H1 (cell line): ENCODE results near the gene ALOX15B. TPM values are rescaled to one million over a fixed set of nuclear protein-coding genes. Genes with fewer than 3 reads are reported as not detected.

Experiments
- CTCF ChIA-PET: fragments of 300-600 bp; sonication (Branson Sonifier 250); formaldehyde crosslinking; loops from one replicate; lab custom pipeline; 2021; ENCODE audit not compliant: partially characterized antibody; lab: Charles Lee
- POLR2A ChIA-PET: fragments of 300-600 bp; sonication (Branson Sonifier 250); formaldehyde crosslinking; loops from one replicate; lab custom pipeline; 2021; ENCODE audit warnings: inconsistent platforms; ENCODE audit not compliant: partially characterized antibody; lab: Charles Lee
- DNase-seq, 2 experiments: peaks; one replicate each; pipeline versions ENCODE4 v3.0.0 to v3.0.0-alpha.2; 2010 to 2022; ENCODE audit warnings: low spot score in 2 of 2, low read depth in 1 of 2, mixed read lengths in 1 of 2
- FAIRE-seq: peaks from 2 replicates; lab custom pipeline; 2011; peaks lifted over from hg19 to GRCh38; lab: Jason Lieb, UNC
- H2AFZ ChIP-seq: 2 replicates; pipeline ENCODE4 v1.8.1; 2012; ENCODE audit warnings: low read length, inconsistent platforms
- H2AK5ac ChIP-seq: 2 replicates; pipeline ENCODE4 v1.6.1; 2013; ENCODE audit warnings: low read depth, low read length
- H2BK120ac ChIP-seq: replicated peaks from 2 replicates; pipeline ENCODE3; 2013; ENCODE audit warnings: low read depth, low read length, inconsistent platforms
- H2BK12ac ChIP-seq: 2 replicates; pipeline ENCODE4 v1.6.1; 2013; ENCODE audit warnings: low read depth, low read length
- H2BK15ac ChIP-seq: 2 replicates; pipeline ENCODE4 v1.6.1; 2013; ENCODE audit warnings: low read length
- H2BK20ac ChIP-seq: 2 replicates; pipeline ENCODE4 v1.6.1; 2013; ENCODE audit warnings: low read length
- H2BK5ac ChIP-seq: 2 replicates; pipeline ENCODE4 v1.6.1; 2013; ENCODE audit warnings: low read depth, low read length
- H3K14ac ChIP-seq: 2 replicates; pipeline ENCODE4 v1.6.1; 2013; ENCODE audit warnings: inconsistent platforms; ENCODE audit not compliant: insufficient read length
- H3K18ac ChIP-seq: 2 replicates; pipeline ENCODE4 v1.6.1; 2013; ENCODE audit warnings: low read length; ENCODE audit errors: extremely low read depth
- H3K23ac ChIP-seq: 2 replicates; pipeline ENCODE4 v1.6.1; 2013; ENCODE audit warnings: inconsistent platforms; ENCODE audit not compliant: insufficient read length
- H3K23me2 ChIP-seq: 2 replicates; pipeline ENCODE4 v1.6.1; 2013; ENCODE audit warnings: low read depth, low read length
- H3K27ac ChIP-seq: 2 replicates; pipeline ENCODE4 v1.6.1; 2011; ENCODE audit warnings: low read depth, low read length, inconsistent platforms
- H3K27me3 ChIP-seq, 4 experiments: replicated peaks in 1 of 4; 1 replicate in 1 of 4; 2 replicates in 3 of 4; pipeline versions ENCODE4 v1.6.1 to v1.8.1; 2011 to 2013; ENCODE audit warnings: low read length in 3 of 4, mild to moderate bottlenecking in 3 of 4, inconsistent platforms in 2 of 4, mixed read lengths in 2 of 4, moderate library complexity in 1 of 4; ENCODE audit not compliant: control insufficient read depth in 3 of 4, insufficient read depth in 3 of 4; ENCODE audit errors: extremely low read depth in 1 of 4
- H3K36me3 ChIP-seq, 4 experiments: 2 replicates each; pipeline versions ENCODE4 v1.6.1 to v1.8.1; 2011 to 2013; ENCODE audit warnings: mild to moderate bottlenecking in 4 of 4, low read length in 3 of 4, moderate library complexity in 2 of 4, control low read depth in 1 of 4, inconsistent platforms in 1 of 4; ENCODE audit not compliant: insufficient read depth in 4 of 4, control insufficient read depth in 2 of 4
- H3K4ac ChIP-seq: replicated peaks from 2 replicates; pipeline ENCODE3; 2013; ENCODE audit warnings: low read length, low read depth, mixed read lengths, inconsistent platforms; ENCODE audit not compliant: insufficient read length
- H3K4me1 ChIP-seq, 4 experiments: replicated peaks in 1 of 4; 1 replicate in 1 of 4; 2 replicates in 3 of 4; pipeline versions ENCODE4 v1.6.1 to v1.8.1; 2011 to 2013; ENCODE audit warnings: low read length in 3 of 4, inconsistent platforms in 2 of 4, mixed read lengths in 1 of 4; ENCODE audit not compliant: insufficient read depth in 4 of 4, control insufficient read depth in 3 of 4
- H3K4me2 ChIP-seq, 2 experiments: 2 replicates each; pipeline versions ENCODE4 v1.6.1 to v1.8.1; 2011 to 2013; ENCODE audit warnings: low read depth in 2 of 2, low read length in 2 of 2, control low read depth in 1 of 2, inconsistent platforms in 1 of 2, mild to moderate bottlenecking in 1 of 2; ENCODE audit not compliant: insufficient read depth in 1 of 2
- H3K4me3 ChIP-seq, 4 experiments: fragments of 200-600, 300-600 bp in 1 of 4; sonication (generic), shearing (Covaris generic), sonication (Bioruptor Twin) in 1 of 4; 2 replicates each; pipeline versions ENCODE4 v1.5.1 to v1.8.1; 2011 to 2016; ENCODE audit warnings: low read length in 4 of 4, low read depth in 3 of 4, control low read depth in 2 of 4, inconsistent platforms in 2 of 4, mild to moderate bottlenecking in 2 of 4, mixed read lengths in 1 of 4, moderate library complexity in 1 of 4; ENCODE audit not compliant: insufficient read depth in 2 of 4; ENCODE audit errors: extremely low read depth in 1 of 4
- H3K56ac ChIP-seq: replicated peaks from 2 replicates; pipeline ENCODE3; 2013; ENCODE audit warnings: low read depth, mild to moderate bottlenecking, mixed read lengths, low read length, inconsistent platforms; ENCODE audit not compliant: insufficient read length
- H3K79me1 ChIP-seq: 2 replicates; pipeline ENCODE4 v1.6.1; 2013; ENCODE audit warnings: low read depth, low read length, control low read depth
- H3K79me2 ChIP-seq, 2 experiments: 2 replicates each; pipeline versions ENCODE4 v1.6.1 to v1.8.1; 2012 to 2013; ENCODE audit warnings: low read length in 2 of 2, mild to moderate bottlenecking in 2 of 2, inconsistent platforms in 1 of 2; ENCODE audit not compliant: insufficient read depth in 2 of 2, control insufficient read depth in 1 of 2
- H3K9ac ChIP-seq, 4 experiments: replicated peaks in 1 of 4; 1 replicate in 1 of 4; 2 replicates in 3 of 4; pipeline versions ENCODE4 v1.6.1 to v1.8.1; 2011 to 2013; ENCODE audit warnings: low read depth in 3 of 4, low read length in 3 of 4, control low read depth in 2 of 4, mild to moderate bottlenecking in 2 of 4, moderate library complexity in 2 of 4, inconsistent platforms in 1 of 4; ENCODE audit errors: extremely low read depth in 1 of 4
- H3K9me3 ChIP-seq, 2 experiments: 2 replicates each; pipeline versions ENCODE4 v1.6.1 to v1.8.1; 2012 to 2013; ENCODE audit warnings: mild to moderate bottlenecking in 2 of 2, moderate library complexity in 2 of 2, control low read depth in 1 of 2, inconsistent platforms in 1 of 2, low read depth in 1 of 2, low read length in 1 of 2, mixed read lengths in 1 of 2; ENCODE audit not compliant: insufficient read depth in 2 of 2
- H4K20me1 ChIP-seq, 2 experiments: replicated peaks in 1 of 2; 2 replicates each; pipeline versions ENCODE3 to v1.8.1; 2011 to 2013; ENCODE audit warnings: inconsistent platforms in 2 of 2, low read length in 2 of 2, mild to moderate bottlenecking in 1 of 2; ENCODE audit not compliant: insufficient read depth in 2 of 2, control insufficient read depth in 1 of 2
- H4K5ac ChIP-seq: 2 replicates; pipeline ENCODE4 v1.6.1; 2013; ENCODE audit warnings: low read length, low read depth, mixed read lengths, inconsistent platforms; ENCODE audit not compliant: insufficient read length
- H4K8ac ChIP-seq: 2 replicates; pipeline ENCODE4 v1.8.0; 2013; ENCODE audit warnings: mild to moderate bottlenecking, moderate library complexity, low read length, inconsistent platforms; ENCODE audit not compliant: insufficient read depth; ENCODE audit errors: extremely low read depth
- H4K91ac ChIP-seq: replicated peaks from 2 replicates; pipeline ENCODE3; 2013; ENCODE audit warnings: low read length, mixed read lengths, inconsistent platforms; ENCODE audit not compliant: insufficient read length
- WGBS, 2 experiments: shearing (Covaris generic) in 1 of 2; methylation state at CpG; one replicate each; pipeline versions ENCODE4 v1.1.6 to v1.1.7; 2013 to 2015; ENCODE audit warnings: low lambda C conversion rate in 2 of 2, mixed read lengths in 2 of 2, inconsistent platforms in 1 of 2, low coverage in 1 of 2, missing lambda C conversion rate in 1 of 2; ENCODE audit not compliant: insufficient replicate concordance in 2 of 2, insufficient coverage in 1 of 2, insufficient read length in 1 of 2; ENCODE audit errors: extremely low coverage in 1 of 2, missing lambda C conversion rate in 1 of 2; 5-methylcytosine and 5-hydroxymethylcytosine counted together
- polyA plus RNA-seq, 7 experiments: library from polyadenylated mRNA; depleted of rRNA in 3 of 7; stranded (reverse) in 5 of 7; unstranded in 2 of 7; fragments of >200 nt in 5 of 7; fragments of 200-250 nt in 2 of 7; gene quantifications; 1 replicate in 5 of 7; 2 replicates in 1 of 7; 4 replicates in 1 of 7; pipeline versions ENCODE4 v1.2.1 to v1.2.3, GENCODE V29; 2011 to 2013; ENCODE audit warnings: missing spikeins in 2 of 7, mixed read lengths in 2 of 7
- total RNA-seq: library from RNA; stranded (reverse); fragmentation: NEBNext Ultra II Directional; extraction: Animal tissue kit (Norgen Biotek cat#: 25700); gene quantifications from 2 replicates; pipeline ENCODE4 v1.2.1, GENCODE V29; 2021

ALOX15B gene
- total and polyA plus RNA-seq, 2 of the 8 experiments (the other 6 are each of a cell fraction or from before 2014, with no cell fraction given), result 0.63 to 0.91 TPM

DNA sequence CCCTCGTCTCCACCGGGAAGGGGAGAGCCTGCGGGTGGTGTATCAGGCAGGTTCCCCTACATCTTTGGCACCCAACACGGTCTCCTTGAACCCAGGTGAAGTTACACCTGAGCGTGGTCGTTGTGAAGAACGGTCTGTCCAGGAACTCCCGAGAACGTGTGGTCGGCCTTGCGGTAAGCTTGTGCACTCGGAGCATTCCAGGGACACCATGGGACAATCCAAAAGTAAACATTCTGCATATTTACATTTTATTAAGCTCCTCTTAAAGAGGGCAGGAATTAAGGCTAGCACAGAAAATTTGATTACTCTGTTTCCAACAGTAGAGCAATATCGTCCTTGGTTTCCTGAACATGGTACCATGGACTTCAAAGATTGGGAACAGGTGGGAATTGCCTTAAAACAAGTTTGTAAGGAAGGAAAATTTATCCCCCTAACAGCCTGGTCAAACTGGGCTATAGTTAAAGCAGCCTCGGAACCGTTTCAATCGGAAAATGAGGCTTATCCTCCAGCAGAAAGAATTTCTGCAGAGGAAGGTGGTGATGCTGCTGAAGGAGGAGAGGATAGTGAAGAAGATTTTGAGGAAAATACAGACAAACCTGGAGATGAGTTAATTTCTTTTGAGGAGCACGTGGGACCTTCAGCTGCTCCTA, 18.2 kb downstream of the ALOX15B start:
- Histone ChIP-seq H3K27me3 (peaks cover 1 to 10% (median 8%) of the 10 kb centered on the region in 4 experiments; a peak in 5 of 7 replicates), H3K18ac (no peak overlapping the region), H3K36me3 (no peaks in the 10 kb centered on the region), H3K4me3 (no peak overlapping the region), H3K4ac (no peak overlapping the region), H2AFZ (0 out of 2 replicates have a peak overlapping the region, but pooled peaks have one; percentile 1), H4K5ac (no peak overlapping the region), H3K9me3 (no peaks in the 10 kb centered on the region), H2AK5ac (no peak overlapping the region), H3K14ac (no peak overlapping the region), H3K27ac (no peak overlapping the region), H3K23me2 (no peaks in the 10 kb centered on the region; the same call in 1 of the 2 replicates), H3K4me2 (no peak overlapping the region; a peak in 1 of 4 replicates), H2BK12ac (no peak overlapping the region), H2BK20ac (no peak overlapping the region), H2BK5ac (no peak overlapping the region), H2BK120ac (no peak overlapping the region), H3K79me1 (no peaks in the 10 kb centered on the region), H3K9ac (no peak overlapping the region), H4K20me1 (no peaks in the 10 kb centered on the region), H4K91ac (peak overlapping the region; percentile 59), H2BK15ac (no peak overlapping the region), H4K8ac (no peak overlapping the region), H3K79me2 (no peaks in the 10 kb centered on the region), H3K23ac (no peak overlapping the region), H3K4me1 (peaks cover 0 to 7% (median 4%) of the 10 kb centered on the region in 4 experiments; a peak in 4 of 7 replicates), H3K56ac (no peak overlapping the region)
- DNase-seq, result no peak
- FAIRE-seq, result no peak
- ChIA-PET CTCF (interaction anchor here (0.7 to 11.6 kb wide), 57 partner anchors 9 to 314 kb away, joined by 3 to 270 read pairs (median 4); partner anchors contain the start of genes ALOX12B, ALOX15B, ALOXE3 and GUCY2D), POLR2A (no interaction called here)
- 92% methylated on average over 17 of the region's 17 CpGs; no CpG with 5 or more reads in 1 of the 2 experiments for WGBS, 2 experiments
